Measurements from ENCODE around the gene REV3L.

REV3L gene

GRCh38 chr6:111482959-111483735 lies at the start of gene REV3L:
REV3L (minus strand) TSS chr6:111483218; CDS start chr6:111482888, 330 bp downstream.
- TF ChIP-seq GATA2 (IDR thresholded peaks at IDR 0.05; ENCODE audit: low read depth, low read length) (no peak), GATA3 (IDR thresholded peaks at IDR 0.05; ENCODE audit: low read depth, low read length) (no peak)

GRCh38 chr6:111531185-111531584 lies 48.2 kb upstream of the REV3L start:
- TF ChIP-seq GATA2 (IDR thresholded peaks at IDR 0.05; ENCODE audit: low read depth, low read length) (no peak), GATA3 (IDR thresholded peaks at IDR 0.05; ENCODE audit: low read depth, low read length) (no peak)

GRCh38 chr6:111530667-111531066 lies 47.6 kb upstream of the REV3L start:
- TF ChIP-seq GATA2 (IDR thresholded peaks at IDR 0.05; ENCODE audit: low read depth, low read length) (no peak), GATA3 (IDR thresholded peaks at IDR 0.05; ENCODE audit: low read depth, low read length) (no peak)

GRCh38 chr6:111530218-111530617 lies 47.2 kb upstream of the REV3L start:
- TF ChIP-seq GATA3 (IDR thresholded peaks at IDR 0.05; ENCODE audit: low read depth, low read length) (no peak), GATA2 (IDR thresholded peaks at IDR 0.05; ENCODE audit: low read depth, low read length) (no peak)

- no peak for TF ChIP-seq GATA3 (IDR thresholded peaks at IDR 0.05; ENCODE audit: low read depth, low read length)
- no peak for TF ChIP-seq GATA2 (IDR thresholded peaks at IDR 0.05; ENCODE audit: low read depth, low read length)
These were observed 44.3 kb upstream of the REV3L start for GRCh38 chr6:111527367-111527766.

- TF ChIP-seq GATA3 (IDR thresholded peaks at IDR 0.05; ENCODE audit: low read depth, low read length) = no peak
- no peak for TF ChIP-seq GATA2 (IDR thresholded peaks at IDR 0.05; ENCODE audit: low read depth, low read length)
These were observed 41.7 kb upstream of the REV3L start for GRCh38 chr6:111524735-111525134.

GRCh38 chr6:111524252-111524651 lies 41.2 kb upstream of the REV3L start:
- TF ChIP-seq GATA3 (IDR thresholded peaks at IDR 0.05; ENCODE audit: low read depth, low read length) = no peak
- no peak for TF ChIP-seq GATA2 (IDR thresholded peaks at IDR 0.05; ENCODE audit: low read depth, low read length)

GRCh38 chr6:111523484-111524167 lies 40.6 kb upstream of the REV3L start:
- TF ChIP-seq GATA3 (IDR thresholded peaks at IDR 0.05; ENCODE audit: low read depth, low read length) (no peak), GATA2 (IDR thresholded peaks at IDR 0.05; ENCODE audit: low read depth, low read length) (no peak)

GRCh38 chr6:111522393-111523020 lies 39.5 kb upstream of the REV3L start:
- no peak for TF ChIP-seq GATA3 (IDR thresholded peaks at IDR 0.05; ENCODE audit: low read depth, low read length)
- no peak for TF ChIP-seq GATA2 (IDR thresholded peaks at IDR 0.05; ENCODE audit: low read depth, low read length)

GRCh38 chr6:111521497-111522270 lies 38.7 kb upstream of the REV3L start:
- no peak for TF ChIP-seq GATA3 (IDR thresholded peaks at IDR 0.05; ENCODE audit: low read depth, low read length)

- TF ChIP-seq GATA2 (IDR thresholded peaks at IDR 0.05; ENCODE audit: low read depth, low read length) (no peak), GATA3 (IDR thresholded peaks at IDR 0.05; ENCODE audit: low read depth, low read length) (no peak)
These were observed 37.5 kb upstream of the REV3L start for GRCh38 chr6:111520524-111520923.

GRCh38 chr6:111517965-111518364 lies 34.9 kb upstream of the REV3L start:
- TF ChIP-seq GATA2 (IDR thresholded peaks at IDR 0.05; ENCODE audit: low read depth, low read length) = no peak
- TF ChIP-seq GATA3 (IDR thresholded peaks at IDR 0.05; ENCODE audit: low read depth, low read length) = no peak

GRCh38 chr6:111515259-111515658 lies 32.2 kb upstream of the REV3L start:
- TF ChIP-seq GATA3 (IDR thresholded peaks at IDR 0.05; ENCODE audit: low read depth, low read length) (no peak), GATA2 (IDR thresholded peaks at IDR 0.05; ENCODE audit: low read depth, low read length) (no peak)

- no peak for TF ChIP-seq GATA3 (IDR thresholded peaks at IDR 0.05; ENCODE audit: low read depth, low read length)
- no peak for TF ChIP-seq GATA2 (IDR thresholded peaks at IDR 0.05; ENCODE audit: low read depth, low read length)
These were observed 20.6 kb upstream of the REV3L start for GRCh38 chr6:111503660-111504059.

All from SH-SY5Y (cell line).